Hepatic stellate cell (primary cell): ENCODE data around the gene ARHGEF6.

Experiments used
- DNase-seq: peaks from one replicate; pipeline ENCODE4 v3.0.0; 2011; ENCODE audit warnings: low spot score

ARHGEF6 gene

GRCh38 chrX:136745215-136746173 is 35.2 kb downstream of the ARHGEF6 start:
- DNase-seq = no peak

DNA sequence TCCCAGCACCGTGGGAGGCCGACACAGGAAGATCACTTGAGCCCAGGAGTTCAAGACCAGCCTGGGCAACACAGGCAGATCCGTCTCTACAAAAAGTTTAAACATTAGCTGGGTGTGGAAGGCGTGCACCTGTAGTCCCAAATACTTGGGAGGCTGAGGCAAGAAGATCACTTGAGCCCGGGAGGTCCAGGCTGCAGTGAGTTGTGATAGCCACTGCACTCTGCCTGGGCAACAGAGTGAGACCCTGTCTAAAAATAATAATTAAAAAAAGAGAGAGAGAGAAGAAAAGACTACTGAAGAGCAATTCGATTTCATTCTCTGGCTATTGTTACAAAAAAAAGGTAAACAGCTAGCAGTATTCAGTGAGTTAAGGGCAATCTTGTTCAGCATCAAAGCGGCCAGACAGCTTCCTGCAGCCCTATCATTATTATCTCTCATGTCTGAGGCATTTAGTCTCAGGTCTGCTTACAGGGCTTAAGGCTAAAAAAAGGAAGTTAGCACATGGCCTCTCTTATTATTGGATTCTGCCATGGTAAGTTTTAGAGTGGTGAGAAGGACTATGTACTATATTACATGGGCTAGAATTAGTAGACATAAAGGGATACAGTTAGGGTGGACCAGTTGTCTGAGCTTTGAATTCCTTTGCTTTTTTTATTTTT is 37.9 kb downstream of the ARHGEF6 start:
- no peak for DNase-seq

DNA sequence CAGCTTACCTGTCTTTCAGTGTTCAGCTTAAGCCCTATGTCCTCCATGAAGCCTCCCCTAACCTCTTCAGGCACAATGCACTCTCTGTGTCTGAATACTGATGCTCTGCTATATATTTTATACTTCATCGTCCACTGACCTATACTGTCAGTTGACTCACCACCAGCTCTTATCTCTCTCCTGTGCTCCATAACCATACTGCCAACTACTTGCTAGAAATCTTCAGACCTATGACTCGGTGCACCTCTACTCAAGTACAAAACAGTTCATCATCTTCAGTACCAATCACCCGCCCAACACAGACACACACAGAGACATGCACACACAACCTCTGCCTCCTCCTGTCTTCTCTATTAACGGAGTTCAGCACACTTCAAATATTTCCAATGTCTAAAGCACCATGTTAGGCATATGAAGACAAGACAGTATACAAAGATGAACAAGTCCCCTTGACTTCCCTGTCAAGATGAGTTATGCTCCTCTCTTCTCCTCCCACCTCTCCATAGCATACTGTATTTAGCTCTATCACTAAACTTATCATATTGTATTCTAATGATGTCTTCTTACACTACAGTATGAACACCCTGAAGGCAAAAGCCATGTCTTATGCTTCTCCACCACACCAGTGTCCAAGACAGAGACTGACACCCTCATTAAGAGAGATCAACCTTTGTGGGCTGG is 42.5 kb downstream of the ARHGEF6 start:
- no peak for DNase-seq

DNA sequence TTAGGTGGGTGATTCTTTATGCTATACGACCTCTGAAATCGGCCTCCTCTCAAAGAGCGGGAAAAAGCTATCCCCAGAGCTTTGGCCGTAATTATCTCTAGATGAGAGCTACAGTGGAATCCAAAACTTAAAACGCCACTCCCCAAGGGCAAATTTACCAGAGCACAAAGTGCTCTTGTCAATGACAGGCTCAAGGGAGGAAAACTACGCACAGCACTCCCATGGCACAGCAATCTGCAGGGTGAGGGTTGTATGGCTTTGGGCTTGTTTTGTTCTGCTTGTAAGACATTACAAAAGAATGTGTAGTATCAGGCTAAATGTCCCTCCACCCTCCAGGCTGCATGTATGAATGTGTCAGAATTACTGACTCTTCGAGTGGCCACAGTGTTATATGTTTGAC is 44.0 kb downstream of the ARHGEF6 start:
- no peak for DNase-seq

DNA sequence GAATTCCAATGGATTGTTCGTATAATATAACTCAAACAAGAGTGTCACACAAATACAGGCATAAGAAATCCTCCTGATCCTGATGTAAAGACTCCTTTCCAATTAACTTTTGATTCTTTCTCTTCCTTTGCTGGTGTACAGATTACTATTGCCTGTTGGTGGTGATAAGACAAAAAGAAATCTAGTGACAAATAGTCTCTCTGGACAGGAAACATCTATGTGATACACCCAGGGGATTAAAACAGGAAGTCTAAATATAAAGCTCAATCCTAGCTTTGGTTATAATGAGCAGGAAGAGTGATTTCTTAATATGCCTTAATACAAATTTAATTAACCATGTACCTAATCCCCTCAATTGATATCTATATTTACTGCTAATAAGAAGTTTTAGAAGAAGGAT is 45.1 kb downstream of the ARHGEF6 start:
- DNase-seq = no peak

- no peak for DNase-seq
These were observed 47.1 kb downstream of the ARHGEF6 start for GRCh38 chrX:136733613-136734012.

- no peak for DNase-seq
These were observed 48.9 kb downstream of the ARHGEF6 start for GRCh38 chrX:136731798-136732197.

GRCh38 chrX:136731207-136731782 is 49.4 kb downstream of the ARHGEF6 start:
- DNase-seq = no peak

- no peak for DNase-seq
These were observed 52.3 kb downstream of the ARHGEF6 start for GRCh38 chrX:136728393-136728792.

DNA sequence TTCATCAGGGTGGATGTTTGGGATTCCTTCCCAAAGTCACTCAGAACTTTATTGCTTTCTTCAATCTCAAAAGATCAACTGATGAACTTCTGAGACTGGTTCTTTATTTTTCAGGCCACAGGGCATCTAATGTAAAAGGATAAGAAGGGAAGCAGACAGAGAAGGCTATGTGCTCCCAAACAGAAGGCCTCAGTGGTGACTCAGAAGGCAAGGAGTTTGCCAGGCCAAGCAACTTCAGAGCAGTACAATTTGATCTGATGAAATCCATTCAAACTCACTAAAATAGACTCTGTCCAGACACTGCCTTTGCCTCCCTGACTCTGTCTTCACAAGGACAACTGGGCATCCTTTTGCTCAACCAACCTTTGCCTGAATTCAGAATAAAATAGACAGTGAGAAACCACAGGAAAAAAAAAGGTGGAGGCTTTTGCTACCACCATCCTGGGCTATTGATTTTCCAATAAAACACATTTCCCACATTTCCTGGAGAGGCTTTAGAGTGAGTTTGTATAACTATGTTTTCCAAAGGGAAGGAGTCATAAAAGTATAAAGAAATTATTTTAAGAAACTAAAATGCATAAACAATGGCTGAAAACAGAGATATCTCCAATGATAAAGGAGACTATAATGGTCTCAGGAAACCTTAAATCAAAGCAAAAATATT is 55.2 kb downstream of the ARHGEF6 start:
- DNase-seq = peak; percentile 26

DNA sequence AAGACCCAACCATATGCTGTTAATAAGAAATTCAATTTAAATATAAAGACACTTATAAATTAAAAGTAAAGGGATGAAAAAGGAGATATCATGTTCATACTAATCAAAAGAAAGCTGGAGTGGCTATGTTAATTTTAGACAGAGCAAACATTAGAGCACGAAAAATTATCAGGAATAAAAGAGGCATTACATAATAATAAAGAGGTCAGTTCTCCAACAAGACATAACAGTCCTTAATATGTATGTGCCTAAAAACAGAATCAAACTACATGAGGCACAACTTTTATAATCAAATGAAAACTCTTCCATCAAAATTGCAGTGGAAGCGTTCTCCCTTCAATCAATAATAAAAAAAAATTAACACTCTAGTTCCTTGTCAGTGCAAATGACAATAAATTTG is 62.6 kb downstream of the ARHGEF6 start:
- DNase-seq = no peak

DNA sequence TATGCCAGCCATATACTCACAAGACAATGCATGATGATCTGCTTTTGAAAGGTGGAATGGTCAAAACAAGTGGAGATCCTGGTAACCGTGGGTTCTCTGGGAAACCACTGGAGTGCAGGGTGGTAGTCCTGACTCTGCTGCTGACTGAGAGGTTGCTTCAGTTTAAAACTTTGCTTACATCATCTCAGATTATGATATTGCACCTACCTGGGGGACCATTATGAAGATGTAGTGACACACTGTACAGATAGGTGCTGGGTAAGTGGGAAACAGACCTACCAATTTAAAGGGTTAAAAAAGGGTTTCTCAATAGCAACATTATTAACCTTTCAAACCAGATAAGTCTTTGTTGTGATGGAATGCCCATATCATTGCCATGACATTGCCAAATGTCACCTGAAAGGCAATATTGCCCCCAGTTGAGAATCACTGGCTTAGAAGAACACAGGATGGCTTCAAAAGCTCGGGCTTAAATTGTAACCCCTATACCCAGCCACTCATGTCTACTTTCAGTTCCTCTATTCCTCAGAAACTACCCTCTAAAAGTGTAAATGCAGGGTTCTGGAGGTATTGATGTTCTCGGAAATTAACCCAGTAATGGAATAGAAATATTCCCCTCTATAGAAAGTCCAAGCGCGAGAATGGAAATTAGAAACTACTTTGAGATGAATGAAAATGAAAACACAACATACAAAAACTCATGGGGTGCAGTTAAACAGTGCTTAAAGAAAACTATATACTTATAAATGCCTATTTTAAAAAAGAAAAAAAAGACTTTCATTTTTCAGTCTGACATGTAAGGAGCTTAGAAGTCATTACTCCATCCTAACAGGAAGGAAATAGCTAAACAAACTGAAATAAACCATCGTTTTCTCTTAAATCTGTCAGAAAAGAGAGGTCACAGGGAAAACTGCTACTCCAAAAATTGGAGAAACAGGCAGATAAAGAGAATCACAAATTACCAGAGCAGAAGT is 65.8 kb downstream of the ARHGEF6 start:
- DNase-seq = no peak

GRCh38 chrX:136712650-136713310 is 68.0 kb downstream of the ARHGEF6 start:
- no peak for DNase-seq

- peak; percentile 11 for DNase-seq
These were observed 69.6 kb downstream of the ARHGEF6 start for GRCh38 chrX:136711147-136711546.

- DNase-seq = no peak
These were observed 70.3 kb downstream of the ARHGEF6 start for GRCh38 chrX:136710325-136710951.

DNA sequence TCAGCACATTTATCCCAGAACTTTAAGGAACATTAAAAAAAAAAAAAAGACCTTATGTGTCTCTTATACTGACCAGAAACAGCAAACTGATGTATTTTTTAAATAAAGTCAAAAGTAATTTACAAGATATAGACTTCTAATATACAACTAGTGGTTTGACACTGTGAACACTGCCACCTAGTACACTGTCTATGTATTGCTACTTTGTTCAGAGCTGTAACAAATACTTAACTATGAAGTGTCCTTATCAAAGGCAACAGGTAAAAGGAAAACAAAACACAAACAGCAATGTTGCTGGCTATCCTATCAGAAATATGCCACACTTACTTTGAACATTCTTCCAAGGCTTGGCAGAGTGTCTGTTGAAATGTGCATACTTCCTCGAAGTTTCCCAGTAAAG is 72.4 kb downstream of the ARHGEF6 start:
- DNase-seq = no peak

GRCh38 chrX:136697156-136697555 is 83.6 kb downstream of the ARHGEF6 start:
- no peak for DNase-seq

- DNase-seq = peak; percentile 34
These were observed 86.2 kb downstream of the ARHGEF6 start for GRCh38 chrX:136694431-136695087.

DNA sequence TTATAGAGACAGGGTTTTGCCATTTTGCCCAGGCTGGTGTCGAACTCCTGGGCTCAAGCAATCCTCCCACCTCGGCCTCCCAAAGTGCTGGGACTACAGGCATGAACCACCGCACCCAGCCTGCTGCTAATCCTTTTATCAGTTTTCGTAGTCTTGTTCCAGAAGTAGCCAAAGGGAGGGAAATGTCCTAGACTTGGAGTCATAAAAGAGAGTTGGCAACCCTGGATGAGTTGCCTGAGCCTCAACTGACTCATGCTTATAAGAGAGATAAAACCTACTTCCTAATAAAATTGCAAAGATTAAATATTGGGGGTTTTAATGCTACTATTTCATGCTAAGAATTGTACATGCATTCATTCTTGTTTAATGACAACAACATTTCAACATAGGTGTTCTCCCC is 88.5 kb downstream of the ARHGEF6 start:
- DNase-seq = no peak
